ENCODE data around the gene RCC1. TPM values are rescaled to one million over a fixed set of nuclear protein-coding genes. Genes with fewer than 3 reads are reported as not detected.

Gene RCC1
- total and polyA plus RNA-seq, 8 donors, result 5.4 to 18.5 (median 11.9) TPM

DNA sequence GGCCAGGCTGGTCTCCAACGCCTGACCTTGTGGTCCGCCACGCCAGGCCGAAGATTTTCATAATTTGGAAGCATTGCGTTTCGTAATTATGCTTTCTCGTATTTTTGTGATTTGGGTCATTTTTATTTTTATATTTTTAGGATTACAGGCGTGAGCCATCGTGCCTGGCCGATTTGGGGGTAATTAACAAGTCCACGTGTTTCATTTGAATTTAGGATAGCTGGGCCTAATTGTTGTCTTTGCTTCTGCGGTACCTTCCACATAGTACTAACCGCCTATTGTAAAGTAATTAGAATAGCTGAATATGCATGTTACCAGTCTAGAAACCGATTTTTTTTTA is 1.0 kb downstream of the RCC1 start:
- TF ChIP-seq, protein P1, sequence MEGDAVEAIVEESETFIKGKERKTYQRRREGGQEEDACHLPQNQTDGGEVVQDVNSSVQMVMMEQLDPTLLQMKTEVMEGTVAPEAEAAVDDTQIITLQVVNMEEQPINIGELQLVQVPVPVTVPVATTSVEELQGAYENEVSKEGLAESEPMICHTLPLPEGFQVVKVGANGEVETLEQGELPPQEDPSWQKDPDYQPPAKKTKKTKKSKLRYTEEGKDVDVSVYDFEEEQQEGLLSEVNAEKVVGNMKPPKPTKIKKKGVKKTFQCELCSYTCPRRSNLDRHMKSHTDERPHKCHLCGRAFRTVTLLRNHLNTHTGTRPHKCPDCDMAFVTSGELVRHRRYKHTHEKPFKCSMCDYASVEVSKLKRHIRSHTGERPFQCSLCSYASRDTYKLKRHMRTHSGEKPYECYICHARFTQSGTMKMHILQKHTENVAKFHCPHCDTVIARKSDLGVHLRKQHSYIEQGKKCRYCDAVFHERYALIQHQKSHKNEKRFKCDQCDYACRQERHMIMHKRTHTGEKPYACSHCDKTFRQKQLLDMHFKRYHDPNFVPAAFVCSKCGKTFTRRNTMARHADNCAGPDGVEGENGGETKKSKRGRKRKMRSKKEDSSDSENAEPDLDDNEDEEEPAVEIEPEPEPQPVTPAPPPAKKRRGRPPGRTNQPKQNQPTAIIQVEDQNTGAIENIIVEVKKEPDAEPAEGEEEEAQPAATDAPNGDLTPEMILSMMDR (IDR thresholded peaks at IDR 0.05), result no peak
- no peak for FAIRE-seq
- ATAC-seq, result no peak
- Histone ChIP-seq H3K27ac (peak overlapping the region in 3 of 4 donors; percentile 58 to 87 (median 80)), H3K4me1 (peaks cover 10 to 28% (median 20%) of the 10 kb centered on the region in 3 donors), H3K36me3 (peaks cover 0 to 30% (median 16%) of the 10 kb centered on the region in 3 donors), H3K4me3 (peak overlapping the region; percentile 50 to 89 (median 72)), H3K27me3 (no peaks in the 10 kb centered on the region), H3K9me3 (no peaks in the 10 kb centered on the region)
- intact Hi-C loops (cut with DNase I), result no loop called here
- DNase-seq, result no peak
- 1 to 4% methylated on average over 14 of the region's 14 CpGs for WGBS, 2 donors

- ATAC-seq (no peak), DNase-seq (no peak), FAIRE-seq (no peak)
- WGBS, 2 donors, result 6 to 8% methylated on average over 10 to 11 of the region's 11 CpGs
- Histone ChIP-seq H3K9me3 (no peaks in the 10 kb centered on the region), H3K27me3 (no peaks in the 10 kb centered on the region), H3K4me3 (peak overlapping the region; percentile 50 to 89 (median 72)), H3K27ac (peak overlapping the region in 3 of 4 donors; percentile 1 to 87 (median 80)), H3K4me1 (peaks cover 10 to 28% (median 20%) of the 10 kb centered on the region in 3 donors), H3K36me3 (peaks cover 0 to 30% (median 16%) of the 10 kb centered on the region in 3 donors)
- TF ChIP-seq, protein P1 (IDR thresholded peaks at IDR 0.05), result no peak
- intact Hi-C loops (cut with DNase I), result no loop called here
Observed at GRCh38 chr1:28507247-28507645, 1.4 kb downstream of the RCC1 start.

GRCh38 chr1:28507646-28508434 is 2.0 kb downstream of the RCC1 start:
- Histone ChIP-seq H3K27me3 (no peaks in the 10 kb centered on the region), H3K36me3 (peaks cover 0 to 30% (median 16%) of the 10 kb centered on the region in 3 donors), H3K27ac (peak overlapping the region in 3 of 4 donors; percentile 1 to 87 (median 80)), H3K9me3 (no peaks in the 10 kb centered on the region), H3K4me3 (peak overlapping the region; percentile 50 to 89 (median 72)), H3K4me1 (peaks cover 10 to 28% (median 20%) of the 10 kb centered on the region in 3 donors)
- TF ChIP-seq, protein P1 (IDR thresholded peaks at IDR 0.05), result no peak
- 32 to 50% methylated on average over 10 of the region's 10 CpGs for WGBS, 2 donors
- ATAC-seq (no peak), FAIRE-seq (no peak), DNase-seq (no peak)
- intact Hi-C loops (cut with DNase I), result no loop called here

DNA sequence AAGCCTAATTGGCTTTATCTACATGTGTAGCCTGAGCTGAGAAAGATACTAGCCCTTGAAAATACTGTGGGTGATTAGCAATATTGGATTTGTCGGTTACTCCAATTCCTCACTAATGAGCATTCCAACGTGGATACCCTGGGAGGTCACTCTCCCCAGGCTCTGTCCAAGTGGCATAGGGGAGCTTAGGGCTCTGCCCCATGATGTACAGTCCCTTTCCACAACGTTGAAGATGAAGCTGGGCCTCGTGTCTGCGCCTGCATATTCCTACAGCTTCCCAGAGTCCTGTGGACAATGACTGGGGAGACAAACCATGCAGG is 2.6 kb downstream of the RCC1 start:
- peak overlapping the region in 2 of 4 donors; percentile 74 to 89 for H3K4me3 ChIP-seq
- no peaks in the 10 kb centered on the region for H3K9me3 ChIP-seq
- no peaks in the 10 kb centered on the region for H3K27me3 ChIP-seq
- no peak for FAIRE-seq
- no peak for DNase-seq
- no peak for ATAC-seq
- 31 to 33% methylated on average over 5 of the region's 5 CpGs for WGBS, 2 donors
- H3K4me1 ChIP-seq, result peaks cover 10 to 28% (median 20%) of the 10 kb centered on the region in 3 donors
- peak overlapping the region in 1 of 4 donors; percentile 87 for H3K27ac ChIP-seq
- TF ChIP-seq, protein P1 (IDR thresholded peaks at IDR 0.05), result no peak
- intact Hi-C loops (cut with DNase I), result no loop called here
- H3K36me3 ChIP-seq, result peaks cover 0 to 30% (median 16%) of the 10 kb centered on the region in 3 donors

Measured in pancreas (tissue), 10 donors.